NCI-H524 (cell line): ENCODE measurements around the gene RPL22L1.
"Not testable (repeated sequence)": the region's sequence is repeated elsewhere in the genome, so short reads cannot be mapped to it uniquely, and the experiment has no call there.

ENCODE experiments used
- DNase-seq, 2 experiments: peaks; one replicate each; lab custom pipeline; 2025; lab: John Stamatoyannopoulos, UW

RPL22L1 gene

GRCh38 chr3:170869645-170870593, at the start of gene RPL22L1:
Gene RPL22L1, minus strand, starts transcription at chr3:170870195. Its CDS starts 28 bp downstream, at chr3:170870167.
- DNase-seq, result no peak

DNA sequence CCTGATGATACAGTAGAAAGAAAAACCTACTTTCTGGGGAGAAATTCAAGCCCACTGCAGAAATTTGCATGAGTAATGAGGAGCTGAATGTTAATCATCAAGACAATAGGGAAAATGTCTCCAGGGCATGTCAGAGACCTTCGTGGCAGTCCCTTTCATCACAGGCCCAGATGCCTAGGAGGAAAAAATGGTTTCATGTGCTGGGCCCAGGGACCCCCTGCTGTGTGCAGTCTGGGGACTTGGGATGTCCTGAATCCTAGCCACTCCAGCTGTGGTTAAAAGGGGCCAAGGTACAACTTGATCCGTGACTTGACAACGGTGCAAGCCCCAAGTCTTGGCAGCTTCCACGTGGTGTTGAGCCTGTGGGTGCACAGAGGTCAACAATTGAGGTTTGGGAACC, 48.7 kb upstream of the RPL22L1 start:
- no peak for DNase-seq

- DNase-seq, result no peak
Observed at GRCh38 chr3:170914690-170915089, 44.7 kb upstream of the RPL22L1 start.

- no peak for DNase-seq
Observed at GRCh38 chr3:170914212-170914611, 44.2 kb upstream of the RPL22L1 start.

DNA sequence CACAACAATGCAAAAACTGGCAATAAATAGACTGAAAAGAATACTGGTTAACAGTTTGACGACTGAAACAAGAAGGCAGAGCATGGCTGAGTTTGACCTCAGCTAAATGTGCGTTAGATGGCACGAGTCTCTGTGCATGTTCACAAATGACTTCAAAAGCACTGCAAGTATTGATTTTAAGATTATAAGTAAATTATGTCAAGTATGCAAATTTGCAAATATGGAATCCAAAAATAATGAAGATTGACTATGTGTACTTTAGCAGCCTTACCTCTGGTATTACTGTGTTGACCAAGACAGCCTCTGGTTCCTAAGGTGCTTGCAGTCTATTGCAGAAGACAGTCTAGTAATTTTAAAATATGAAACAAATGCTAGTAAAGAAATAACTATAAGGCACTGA, 41.1 kb upstream of the RPL22L1 start:
- no peak for DNase-seq

DNA sequence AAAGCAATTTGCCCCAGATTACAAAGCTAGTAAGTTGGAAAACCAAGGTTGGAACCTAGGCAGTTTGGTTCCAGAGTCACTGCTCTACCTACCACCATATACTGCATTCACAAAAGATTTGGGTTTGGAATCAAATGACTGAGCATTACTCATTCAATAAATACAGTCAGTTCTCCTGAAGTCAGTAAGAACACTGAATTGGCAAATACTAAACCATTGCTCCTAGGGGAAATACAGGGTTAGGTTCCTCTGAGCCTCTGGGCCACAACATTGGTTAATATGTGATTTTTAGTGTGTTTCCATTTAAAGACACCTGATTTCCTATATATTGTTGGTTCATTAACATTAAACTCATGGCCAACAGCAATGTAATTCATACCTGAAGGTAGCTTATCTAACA, 40.5 kb upstream of the RPL22L1 start:
- no peak for DNase-seq

GRCh38 chr3:170909129-170909903, 39.3 kb upstream of the RPL22L1 start:
- DNase-seq, result no peak

DNA sequence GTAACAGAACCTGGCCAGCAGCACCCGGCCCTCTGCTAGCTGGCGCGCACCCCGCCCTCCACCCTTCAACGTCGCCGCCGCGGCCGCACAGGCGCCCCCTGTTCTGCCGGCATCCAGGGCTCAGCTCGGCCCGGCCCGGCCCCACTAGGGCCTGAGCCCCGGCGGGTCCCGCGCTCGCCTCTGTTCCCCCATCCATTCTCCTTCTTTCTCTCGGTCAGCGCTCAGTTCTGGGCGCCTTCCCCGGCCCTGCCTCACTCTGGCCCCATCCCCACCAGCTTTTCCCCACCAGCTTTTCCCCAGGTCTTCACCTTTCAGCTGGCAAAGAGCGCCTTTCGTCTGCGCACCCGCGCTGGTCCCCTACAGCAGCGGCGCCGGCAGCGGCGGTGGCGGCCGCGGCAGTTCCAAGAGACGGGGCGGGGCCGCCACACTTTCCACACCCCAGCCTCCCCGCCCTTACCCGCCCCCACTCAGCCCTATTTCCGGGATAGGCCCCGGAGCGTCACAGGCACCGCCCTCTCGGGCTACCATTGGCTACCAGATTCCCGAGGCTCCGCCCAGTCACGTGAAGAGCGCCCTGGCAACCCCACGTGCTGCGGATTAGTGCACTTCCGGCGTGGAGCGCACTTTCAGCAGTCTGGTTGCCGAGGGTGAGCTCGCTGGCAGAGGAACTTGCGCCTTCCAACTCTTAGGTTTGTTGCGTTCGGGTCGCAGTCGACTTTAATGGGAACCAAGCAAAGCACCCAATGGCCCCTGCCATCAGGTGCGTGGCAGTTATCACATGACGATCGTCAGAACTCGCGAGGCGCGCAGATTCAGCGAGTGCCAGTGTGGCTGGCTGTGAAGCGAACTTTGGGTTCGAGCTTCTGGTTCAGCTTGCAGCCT, 38.5 kb upstream of the RPL22L1 start, which contains the start of gene EIF5A2:
EIF5A2 (minus strand) TSS at position 403 of the 882 bp plus-strand sequence. CDS start 831 bp downstream, outside the sequence.
- DNase-seq, result peak; percentile 90 to 95

DNA sequence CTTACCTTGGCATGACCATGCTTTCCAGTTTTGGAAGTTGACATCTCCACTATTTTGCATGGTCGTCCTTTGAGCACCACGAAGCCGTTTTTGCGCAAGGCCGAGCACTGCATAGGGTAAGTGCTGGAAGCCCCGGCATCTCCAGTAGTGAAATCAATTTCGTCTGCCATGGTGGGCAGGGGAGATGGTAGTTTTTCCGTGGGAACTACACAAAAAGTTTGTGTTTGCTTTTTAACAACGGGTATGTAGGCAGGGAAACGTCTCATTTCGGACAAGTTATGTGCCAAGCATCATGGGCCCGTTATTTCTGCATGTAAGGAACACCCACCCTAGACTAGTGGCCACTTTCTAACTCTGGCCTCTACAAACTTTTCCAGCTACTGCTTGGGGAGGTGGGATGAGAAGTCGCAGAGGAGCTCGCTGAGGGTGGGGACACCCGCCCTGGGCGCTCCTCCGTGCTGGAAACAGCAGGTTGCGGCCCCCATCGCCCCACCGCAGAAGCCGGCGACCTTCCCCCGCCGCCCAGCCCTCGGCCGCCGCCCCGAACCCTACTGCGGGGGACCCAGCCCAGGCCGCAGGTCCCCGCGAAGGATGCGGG, 37.7 kb upstream of the RPL22L1 start:
- peak in 1 of 2 experiments; percentile 13 for DNase-seq

GRCh38 chr3:170905862-170906261, 35.9 kb upstream of the RPL22L1 start:
- no peak for DNase-seq

DNA sequence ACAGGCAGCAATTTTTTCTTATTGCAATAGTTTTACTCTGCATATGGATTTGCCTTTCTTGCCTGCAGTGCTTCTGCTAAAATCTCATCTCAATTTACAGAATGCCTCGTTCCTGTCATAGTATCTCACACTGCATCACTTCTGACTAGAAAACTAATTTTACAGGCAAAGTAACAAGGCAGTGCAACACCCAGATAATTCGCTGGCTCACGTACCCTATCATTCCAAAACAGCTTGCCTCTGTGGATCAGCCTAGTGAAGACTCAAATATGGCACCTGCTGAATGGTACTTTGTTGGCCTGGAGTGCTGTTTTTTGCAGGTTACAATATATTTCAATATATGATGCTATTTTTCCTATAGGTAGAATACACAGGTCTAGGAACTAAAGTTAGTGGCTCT, 33.1 kb upstream of the RPL22L1 start:
- no peak for DNase-seq

- no peak for DNase-seq
Observed at GRCh38 chr3:170899455-170899854, 29.5 kb upstream of the RPL22L1 start.

GRCh38 chr3:170897978-170898377, 28.0 kb upstream of the RPL22L1 start:
- DNase-seq, result no peak

DNA sequence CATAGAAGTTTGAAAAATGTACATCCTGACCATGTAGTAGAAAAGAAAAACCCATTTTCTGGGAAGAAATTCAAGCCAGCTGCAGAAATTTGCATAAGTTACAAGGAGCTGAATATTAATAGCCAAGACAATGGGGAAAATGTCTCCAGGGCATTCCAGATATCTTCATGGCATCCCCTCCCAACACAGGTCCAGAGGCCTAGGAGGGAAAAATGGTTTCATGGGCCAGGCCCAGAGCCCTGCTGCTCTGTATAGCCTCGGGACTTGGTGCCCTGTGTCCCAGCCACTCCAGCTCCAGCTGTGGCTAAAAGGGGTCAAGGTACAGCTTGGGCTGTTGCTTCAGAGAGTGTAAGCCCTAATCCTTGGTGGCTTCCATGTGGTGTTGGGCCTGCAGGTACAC, 27.2 kb upstream of the RPL22L1 start:
- not testable (repeated sequence) for DNase-seq

GRCh38 chr3:170896781-170897180, 26.8 kb upstream of the RPL22L1 start:
- DNase-seq, result no peak

- not testable (repeated sequence) for DNase-seq
Observed at GRCh38 chr3:170896333-170896732, 26.3 kb upstream of the RPL22L1 start.

DNA sequence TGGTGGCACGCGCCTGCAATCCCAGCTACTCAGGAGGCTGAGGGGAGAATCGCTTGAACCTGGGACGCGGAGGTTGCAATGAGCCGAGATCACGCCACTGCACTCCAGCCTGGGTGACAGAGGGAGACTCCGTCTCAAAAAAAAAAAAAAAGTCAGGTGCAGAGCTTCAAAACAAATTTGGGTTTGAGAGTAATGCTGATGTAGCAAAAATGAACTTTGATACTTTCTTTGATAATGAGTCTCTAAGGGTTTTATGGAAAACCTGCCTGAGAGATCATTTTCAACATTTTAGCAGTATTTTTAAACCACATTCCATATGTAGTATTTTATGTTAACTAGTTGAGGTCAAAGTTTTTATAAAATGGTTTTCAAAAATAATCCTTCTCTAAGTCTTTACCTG, 23.9 kb upstream of the RPL22L1 start:
- no peak for DNase-seq

DNA sequence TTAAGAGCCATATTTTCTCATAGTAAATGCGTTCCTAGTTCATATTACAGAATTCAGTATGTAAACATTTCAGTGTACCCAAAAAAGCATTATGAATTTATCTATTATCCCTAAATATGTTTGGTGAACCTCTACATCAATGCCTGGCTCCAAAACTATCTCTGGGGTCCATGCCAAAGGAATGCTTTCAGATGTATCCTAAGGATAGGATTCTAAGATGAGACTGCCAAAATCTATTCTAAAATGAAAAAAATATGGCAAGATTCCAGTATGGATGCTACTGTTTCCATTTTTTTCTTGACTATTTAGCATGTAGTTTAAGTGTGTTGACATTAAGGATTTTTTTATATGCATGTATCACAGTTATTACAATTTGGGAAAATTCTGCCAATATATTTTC, 19.6 kb upstream of the RPL22L1 start:
- DNase-seq, result no peak

DNA sequence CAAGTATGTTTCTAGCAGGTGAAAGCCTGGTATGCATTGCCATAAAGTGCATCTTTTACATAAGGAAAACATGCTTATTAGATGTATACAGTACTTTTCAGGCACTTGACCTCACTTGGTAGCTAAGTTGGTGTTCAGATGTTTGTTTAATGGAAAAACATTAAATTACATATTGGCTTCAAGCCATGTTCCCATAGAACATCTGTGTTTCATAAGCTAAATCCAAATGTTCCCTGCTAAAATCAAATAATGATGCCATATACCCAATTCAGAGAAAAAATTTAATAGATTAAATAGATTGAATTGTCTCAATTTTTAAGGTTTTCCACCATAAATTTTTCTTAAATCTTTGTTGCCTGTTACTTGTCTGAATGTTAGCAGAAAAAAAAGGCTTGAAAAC, 19.1 kb upstream of the RPL22L1 start:
- DNase-seq, result peak in 1 of 2 experiments; percentile 9

DNA sequence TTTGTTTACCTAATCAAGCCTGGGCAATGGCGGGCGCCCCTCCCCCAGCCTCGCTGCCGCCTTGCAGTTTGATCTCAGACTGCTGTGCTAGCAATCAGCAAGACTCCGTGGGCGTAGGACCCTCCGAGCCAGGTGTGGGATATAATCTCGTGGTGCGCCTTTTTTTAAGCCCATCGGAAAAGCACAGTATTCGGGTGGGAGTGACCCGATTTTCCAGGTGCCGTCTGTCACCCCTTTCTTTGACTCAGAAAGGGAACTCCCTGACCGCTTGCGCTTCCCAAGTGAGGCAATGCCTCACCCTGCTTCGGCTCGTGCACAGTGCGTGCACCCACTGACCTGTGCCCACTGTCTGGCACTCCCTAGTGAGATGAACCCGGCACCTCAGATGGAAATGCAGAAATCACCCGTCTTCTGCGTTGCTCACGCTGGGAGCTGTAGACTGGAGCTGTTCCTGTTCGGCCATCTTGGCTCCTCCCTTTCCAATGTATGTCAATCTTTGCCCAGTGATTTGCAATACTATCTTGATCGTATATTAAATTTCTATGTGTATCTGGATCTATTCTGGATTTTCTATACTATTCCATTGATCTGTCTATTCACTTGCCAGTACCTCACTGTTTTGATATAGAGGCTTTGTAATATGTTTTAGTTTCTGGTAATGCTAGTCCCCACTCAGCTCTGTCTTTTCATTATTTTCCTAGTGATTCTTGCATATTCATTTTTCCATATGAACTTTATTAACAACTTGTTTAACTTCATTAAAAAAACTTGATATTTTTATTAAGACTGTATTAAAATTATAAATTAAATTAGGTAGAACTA, 14.3 kb upstream of the RPL22L1 start:
- DNase-seq, result not testable (repeated sequence)
